GM18505 (cell line): Measurements from ENCODE around the gene SLC9A8.
"Not testable (repeated sequence)": the region's sequence is repeated elsewhere in the genome, so short reads cannot be mapped to it uniquely, and the experiment has no call there.

Source experiments
- ATAC-seq: cut with Tn5 transposase; IDR thresholded peaks from one replicate; pipeline ENCODE4 v1.9.1; 2021; ENCODE audit not compliant: unreplicated experiment
- POLR2A ChIP-seq: IDR thresholded peaks from 4 replicates; pipeline ENCODE4 v1.6.1; 2011; ENCODE audit warnings: borderline replicate concordance; ENCODE audit not compliant: insufficient read depth, insufficient read length; ENCODE audit errors: extremely low read depth

Gene SLC9A8

GRCh38 chr20:49888212-49889000 lies 75.8 kb downstream of the SLC9A8 start:
- ATAC-seq, result no peak
- no peak for TF ChIP-seq POLR2A

GRCh38 chr20:49889001-49889934 lies 76.6 kb downstream of the SLC9A8 start:
- no peak for TF ChIP-seq POLR2A
- ATAC-seq, result no peak

- no peak for TF ChIP-seq POLR2A
- ATAC-seq, result no peak
Observed at GRCh38 chr20:49889935-49890333, 77.3 kb downstream of the SLC9A8 start.

- TF ChIP-seq POLR2A, result no peak
Observed at GRCh38 chr20:49890471-49891361, 78.1 kb downstream of the SLC9A8 start.

GRCh38 chr20:49891476-49892110 lies 79.0 kb downstream of the SLC9A8 start:
- TF ChIP-seq POLR2A, result no peak
- no peak for ATAC-seq

More at GRCh38 chr20:49890471-49891361, 78.1 kb downstream of the SLC9A8 start:
- ATAC-seq, result no peak

- no peak for ATAC-seq
- TF ChIP-seq POLR2A, result no peak
Observed at GRCh38 chr20:49892260-49892659, 79.6 kb downstream of the SLC9A8 start.

GRCh38 chr20:49892817-49893216 lies 80.2 kb downstream of the SLC9A8 start:
- no peak for TF ChIP-seq POLR2A
- no peak for ATAC-seq

GRCh38 chr20:49893242-49894072 lies 80.8 kb downstream of the SLC9A8 start:
- ATAC-seq, result no peak
- TF ChIP-seq POLR2A, result no peak

- no peak for TF ChIP-seq POLR2A
- ATAC-seq, result no peak
Observed at GRCh38 chr20:49894073-49894470, 81.4 kb downstream of the SLC9A8 start.

- ATAC-seq, result not testable (repeated sequence)
Observed at GRCh38 chr20:49895474-49896093, 83.0 kb downstream of the SLC9A8 start.

GRCh38 chr20:49896204-49896603 lies 83.6 kb downstream of the SLC9A8 start:
- no peak for TF ChIP-seq POLR2A
- ATAC-seq, result no peak

GRCh38 chr20:49899541-49900383 lies 87.1 kb downstream of the SLC9A8 start:
- no peak for ATAC-seq
- TF ChIP-seq POLR2A, result no peak
